Brain microvascular endothelial cell (primary cell): ENCODE data around the gene SDSL.

ENCODE experiments used
- DNase-seq: peaks from one replicate; pipeline ENCODE4 v3.0.0-alpha.2; 2020
- H3K27ac ChIP-seq: fragments of 250-450 bp; sonication (Bioruptor Pico); 2 replicates; pipeline ENCODE4 v1.5.1; 2020; ENCODE audit warnings: mild to moderate bottlenecking, moderate library complexity
- H3K27me3 ChIP-seq: fragments of 250-450 bp; sonication (Bioruptor Pico); replicated peaks from 2 replicates; pipeline ENCODE4 v1.5.1; 2020; ENCODE audit warnings: mild to moderate bottlenecking
- H3K36me3 ChIP-seq: fragments of 250-450 bp; sonication (Bioruptor Pico); replicated peaks from 2 replicates; pipeline ENCODE4 v1.5.1; 2020; ENCODE audit warnings: mild to moderate bottlenecking
- H3K4me3 ChIP-seq: 2 replicates; pipeline ENCODE4 v1.5.1; 2011; ENCODE audit warnings: low read depth, mild to moderate bottlenecking, control low read depth, low read length, moderate library complexity
- in situ Hi-C: cut with HindIII; loops from 2 replicates; pipeline ENCODE4 v1.10.0; 2017; ENCODE audit warnings: low sequenced_read_pairs, low pct_ligation_motif_present
- TF ChIP-seq, protein P1 (sequence below): IDR thresholded peaks from 2 replicates; pipeline ENCODE4 v1.5.1; 2011; ENCODE audit warnings: low read depth, mild to moderate bottlenecking, moderate library complexity, low read length, control low read depth, inconsistent platforms; ENCODE audit errors: missing control alignments

Gene SDSL

DNA sequence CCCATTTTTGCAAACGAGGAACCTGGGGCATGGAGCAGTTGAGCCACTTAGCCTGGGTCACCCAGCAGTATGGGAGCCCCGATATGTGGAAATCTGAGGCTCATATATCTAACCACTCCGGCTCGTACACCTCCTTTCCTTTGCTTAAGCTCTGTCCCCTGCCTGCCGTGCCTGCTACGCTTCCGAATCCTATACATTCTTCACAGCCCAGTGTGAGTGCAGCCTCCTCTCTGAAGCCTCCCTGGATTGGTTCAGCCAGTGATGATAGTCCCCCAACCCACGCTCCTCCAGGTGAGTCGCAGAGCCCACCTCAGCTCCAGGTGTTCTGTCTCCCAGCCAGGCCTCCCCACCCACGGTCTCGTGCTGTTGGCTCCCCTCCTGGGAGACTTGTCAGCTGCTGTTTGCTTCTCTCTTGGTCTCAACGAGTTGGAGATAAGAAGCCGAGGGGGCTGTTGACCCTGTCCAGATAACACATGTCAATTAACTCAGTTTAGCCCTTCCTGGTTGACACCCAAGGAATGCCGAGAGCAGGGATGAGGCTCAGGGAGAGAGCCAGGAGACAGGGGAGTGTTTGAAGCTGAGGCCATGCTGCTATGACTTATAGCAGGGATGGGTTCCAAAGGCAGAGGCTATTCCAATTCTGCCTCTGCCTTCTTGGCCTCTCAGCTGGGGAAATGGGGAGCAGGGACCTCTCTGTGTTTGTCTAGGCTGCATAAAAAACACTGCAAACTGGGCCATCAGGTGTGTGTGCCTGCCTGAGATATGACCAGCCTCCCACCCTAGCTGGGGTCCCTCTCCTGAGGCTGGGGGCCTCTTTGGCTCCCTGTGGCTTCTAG is 19.0 kb downstream of the SDSL start:
- H3K4me3 ChIP-seq = no peak overlapping the region
- peaks cover 2% of the 10 kb centered on the region for H3K27me3 ChIP-seq
- no peak for DNase-seq
- no peak overlapping the region for H3K27ac ChIP-seq
- TF ChIP-seq, protein P1, sequence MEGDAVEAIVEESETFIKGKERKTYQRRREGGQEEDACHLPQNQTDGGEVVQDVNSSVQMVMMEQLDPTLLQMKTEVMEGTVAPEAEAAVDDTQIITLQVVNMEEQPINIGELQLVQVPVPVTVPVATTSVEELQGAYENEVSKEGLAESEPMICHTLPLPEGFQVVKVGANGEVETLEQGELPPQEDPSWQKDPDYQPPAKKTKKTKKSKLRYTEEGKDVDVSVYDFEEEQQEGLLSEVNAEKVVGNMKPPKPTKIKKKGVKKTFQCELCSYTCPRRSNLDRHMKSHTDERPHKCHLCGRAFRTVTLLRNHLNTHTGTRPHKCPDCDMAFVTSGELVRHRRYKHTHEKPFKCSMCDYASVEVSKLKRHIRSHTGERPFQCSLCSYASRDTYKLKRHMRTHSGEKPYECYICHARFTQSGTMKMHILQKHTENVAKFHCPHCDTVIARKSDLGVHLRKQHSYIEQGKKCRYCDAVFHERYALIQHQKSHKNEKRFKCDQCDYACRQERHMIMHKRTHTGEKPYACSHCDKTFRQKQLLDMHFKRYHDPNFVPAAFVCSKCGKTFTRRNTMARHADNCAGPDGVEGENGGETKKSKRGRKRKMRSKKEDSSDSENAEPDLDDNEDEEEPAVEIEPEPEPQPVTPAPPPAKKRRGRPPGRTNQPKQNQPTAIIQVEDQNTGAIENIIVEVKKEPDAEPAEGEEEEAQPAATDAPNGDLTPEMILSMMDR = no peak
- in situ Hi-C loops = no loop called here
- H3K36me3 ChIP-seq = no peaks in the 10 kb centered on the region

DNA sequence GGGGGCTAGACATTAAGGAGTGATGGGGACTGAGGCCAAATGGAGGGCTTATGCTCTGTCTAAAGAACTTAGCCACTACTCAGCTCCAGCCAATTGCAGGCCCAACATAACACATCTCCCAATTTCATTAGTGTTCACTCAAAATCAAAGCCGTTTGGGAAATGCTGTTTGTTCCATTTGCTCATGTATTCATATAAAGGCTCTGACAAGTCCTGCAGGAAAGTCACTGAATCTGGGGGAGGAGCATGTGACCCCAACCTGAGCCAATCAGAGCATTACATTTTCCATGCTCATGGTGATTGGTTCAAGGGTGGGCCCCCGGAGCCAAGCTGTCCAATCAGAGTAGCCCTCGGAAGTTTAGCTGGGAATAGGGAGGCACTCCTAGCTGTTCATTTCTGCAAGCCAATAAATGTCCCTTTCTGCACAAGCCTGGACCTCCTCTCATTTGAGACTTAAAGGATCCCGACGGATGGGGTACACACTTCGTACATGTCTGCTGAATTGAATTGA is 20.9 kb downstream of the SDSL start:
- TF ChIP-seq, protein P1 = no peak
- in situ Hi-C loops = no loop called here
- no peak overlapping the region for H3K4me3 ChIP-seq
- no peak for DNase-seq
- H3K27me3 ChIP-seq = peaks cover 2% of the 10 kb centered on the region
- no peak overlapping the region for H3K27ac ChIP-seq
- no peaks in the 10 kb centered on the region for H3K36me3 ChIP-seq

DNA sequence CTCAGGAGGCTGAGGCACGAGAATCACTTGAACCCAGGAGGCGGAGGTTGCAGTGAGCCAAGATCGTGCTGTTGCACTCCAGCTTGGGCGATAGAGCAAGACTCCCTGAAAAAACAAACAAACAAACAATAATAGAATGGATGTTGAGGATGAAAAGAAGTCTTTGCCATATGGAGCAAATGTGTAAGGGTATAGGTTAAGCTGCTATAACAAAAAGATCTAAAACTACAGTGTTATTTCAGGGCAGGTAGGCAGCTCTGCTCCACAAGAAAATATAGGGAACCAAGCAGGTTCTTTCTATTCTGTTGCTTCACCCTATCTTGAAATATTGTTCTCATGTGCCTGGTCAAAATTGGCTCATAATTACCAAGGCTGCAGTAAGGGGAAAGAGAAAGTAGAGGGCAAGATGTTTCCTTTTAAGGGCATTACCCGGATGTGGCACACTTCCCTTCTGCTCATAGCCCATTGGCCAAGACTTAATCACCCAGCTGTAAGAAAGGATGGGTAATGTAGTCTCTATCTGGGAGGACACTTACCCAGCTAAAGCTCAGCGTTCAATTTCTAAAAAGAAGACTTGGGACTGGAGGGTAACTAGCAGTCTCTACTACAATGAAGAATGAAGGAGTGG is 23.5 kb downstream of the SDSL start:
- H3K27ac ChIP-seq = no peak overlapping the region
- H3K36me3 ChIP-seq = no peaks in the 10 kb centered on the region
- no peak for DNase-seq
- no peaks in the 10 kb centered on the region for H3K27me3 ChIP-seq
- TF ChIP-seq, protein P1 = no peak
- in situ Hi-C loops = no loop called here
- H3K4me3 ChIP-seq = no peak overlapping the region

DNA sequence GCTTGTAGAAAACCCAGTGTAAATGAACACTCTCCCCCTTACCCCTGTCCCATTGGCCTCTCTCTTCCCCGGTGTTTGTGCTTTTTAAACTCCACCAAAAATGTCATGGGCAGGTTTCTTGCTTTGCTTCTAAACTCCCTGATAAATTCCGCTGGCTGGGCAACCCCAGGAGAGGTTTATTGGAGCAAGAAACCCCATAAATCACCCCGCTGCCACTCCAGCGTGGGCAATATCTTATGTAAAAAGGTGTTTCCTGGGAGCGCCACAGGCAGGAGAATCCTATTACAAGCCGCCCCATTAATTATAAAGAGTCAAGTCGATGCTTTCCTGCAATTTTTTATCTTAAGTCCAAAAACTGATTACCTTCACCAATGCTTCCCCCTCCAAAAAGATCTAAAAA is 26.7 kb downstream of the SDSL start:
- Histone ChIP-seq H3K27ac (no peak overlapping the region), H3K27me3 (no peaks in the 10 kb centered on the region), H3K4me3 (no peak overlapping the region), H3K36me3 (no peaks in the 10 kb centered on the region)
- in situ Hi-C loops = no loop called here
- DNase-seq = no peak
- TF ChIP-seq, protein P1 = no peak

DNA sequence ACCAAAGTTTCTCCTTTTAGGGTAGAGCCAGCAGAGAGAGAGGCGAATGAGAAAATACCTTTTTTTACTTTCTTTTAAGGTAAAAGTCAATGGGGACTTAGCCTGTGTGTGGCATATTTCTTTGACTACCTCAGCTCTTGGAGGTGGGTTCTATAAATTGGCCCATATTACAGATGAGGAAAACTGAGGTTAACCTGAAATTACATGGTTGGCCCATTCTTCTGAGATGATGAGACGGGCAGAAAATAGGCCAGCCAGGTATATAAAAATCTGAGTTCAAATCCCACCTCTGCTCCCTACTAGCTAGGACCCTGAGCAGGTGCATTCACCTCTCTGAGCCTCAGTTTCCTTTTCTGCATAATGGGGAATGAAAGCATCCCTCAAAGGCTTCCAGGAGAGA is 27.1 kb downstream of the SDSL start:
- no peak for DNase-seq
- in situ Hi-C loops = no loop called here
- no peaks in the 10 kb centered on the region for H3K36me3 ChIP-seq
- TF ChIP-seq, protein P1 = no peak
- no peaks in the 10 kb centered on the region for H3K27me3 ChIP-seq
- no peak overlapping the region for H3K27ac ChIP-seq
- H3K4me3 ChIP-seq = no peak overlapping the region

DNA sequence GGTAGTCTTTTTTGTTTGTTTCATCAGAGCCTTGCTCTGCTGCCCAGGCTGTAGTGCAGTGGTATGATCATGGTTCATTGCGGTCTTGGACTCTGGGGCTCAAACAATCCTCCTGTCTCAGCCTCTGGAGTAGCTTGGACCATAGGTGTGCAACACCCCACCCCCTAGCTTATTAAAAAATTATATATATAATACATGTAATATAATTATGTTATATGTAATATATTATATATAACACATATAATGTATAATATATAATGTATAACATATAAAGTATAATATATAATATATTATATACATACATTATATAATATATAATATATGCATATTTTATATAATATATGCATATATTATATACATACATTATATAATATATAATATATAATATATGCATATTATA is 27.7 kb downstream of the SDSL start:
- H3K4me3 ChIP-seq = no peak overlapping the region
- no peaks in the 10 kb centered on the region for H3K36me3 ChIP-seq
- in situ Hi-C loops = no loop called here
- no peak for DNase-seq
- H3K27me3 ChIP-seq = no peaks in the 10 kb centered on the region
- TF ChIP-seq, protein P1 = no peak
- no peak overlapping the region for H3K27ac ChIP-seq
